Panc1 (cell line): ENCODE results near the gene ZBTB25. TPM values are rescaled to one million over a fixed set of nuclear protein-coding genes. Genes with fewer than 3 reads are reported as not detected.

ENCODE experiments used
- ATAC-seq: fragments of 200-7000 bp; cut with Tn5 transposase; 2 replicates; pipeline ENCODE4 v1.9.1; 2020; ENCODE audit warnings: mild to moderate bottlenecking, moderate library complexity
- BruUV-seq: library from RNA; stranded (reverse); fragments of 400-500 nt; replicated peaks from 2 replicates; lab custom pipeline; 2021; lab: Mats Ljungman, UMichigan
- CTCF ChIA-PET: fragments of 300-600 bp; sonication (Branson Sonifier 250); formaldehyde crosslinking; loops from one replicate; lab custom pipeline; 2022; ENCODE audit warnings: antibody characterized with exemption; lab: Charles Lee
- POLR2A ChIA-PET: fragments of 300-600 bp; sonication (Branson Sonifier 250); formaldehyde crosslinking; loops from one replicate; lab custom pipeline; 2022; ENCODE audit warnings: antibody characterized with exemption; lab: Charles Lee
- DNase-seq: peaks from one replicate; pipeline ENCODE4 v3.0.0-alpha.2; 2010; ENCODE audit warnings: low read depth, low spot score
- H3K27ac ChIP-seq: 2 replicates; pipeline ENCODE4 v1.5.1; 2011; ENCODE audit warnings: mild to moderate bottlenecking, low read length, inconsistent platforms
- H3K27me3 ChIP-seq: fragments of 200-500 bp; sonication (Bioruptor generic); 2 replicates; pipeline ENCODE4 v1.6.0; 2014; ENCODE audit warnings: low read length, inconsistent platforms; ENCODE audit not compliant: control insufficient read depth, insufficient read depth
- H3K36me3 ChIP-seq: fragments of 200-500 bp; sonication (Bioruptor generic); 2 replicates; pipeline ENCODE4 v1.5.1; 2014; ENCODE audit warnings: inconsistent platforms, mild to moderate bottlenecking, low read length, moderate library complexity; ENCODE audit not compliant: control insufficient read depth, insufficient read depth
- H3K4me1 ChIP-seq: 2 replicates; pipeline ENCODE4 v1.5.1; 2011; ENCODE audit warnings: inconsistent platforms, mild to moderate bottlenecking, low read length, moderate library complexity; ENCODE audit not compliant: control insufficient read depth, insufficient read depth
- H3K4me3 ChIP-seq, 2 experiments: 2 replicates each; pipeline ENCODE4 v1.5.1; 2011 to 2012; ENCODE audit warnings: low read depth in 2 of 2, low read length in 2 of 2, mild to moderate bottlenecking in 2 of 2, inconsistent platforms in 1 of 2, moderate library complexity in 1 of 2
- H3K9me3 ChIP-seq: fragments of 200-500 bp; sonication (Bioruptor generic); 2 replicates; pipeline ENCODE4 v1.5.1; 2014; ENCODE audit warnings: low read depth, mild to moderate bottlenecking, inconsistent platforms, low read length, moderate library complexity; ENCODE audit not compliant: control insufficient read depth, insufficient read depth
- POLR2AphosphoS5 ChIP-seq: IDR thresholded peaks from 2 replicates; pipeline ENCODE4 v1.6.1; 2012; ENCODE audit warnings: mild to moderate bottlenecking, low read depth, low read length, moderate library complexity
- SIN3A ChIP-seq: IDR thresholded peaks from 2 replicates; pipeline ENCODE4 v1.6.1; 2012; ENCODE audit warnings: low read depth, mild to moderate bottlenecking, low read length, moderate library complexity, borderline replicate concordance; ENCODE audit not compliant: insufficient read depth
- TCF7L2 ChIP-seq: IDR thresholded peaks from 2 replicates; pipeline ENCODE4 v1.6.1; 2011; ENCODE audit warnings: mild to moderate bottlenecking, low read depth, low read length, inconsistent platforms
- in situ Hi-C: cut with HindIII; loops from 2 replicates; pipeline ENCODE4 v1.10.0; 2016; ENCODE audit warnings: low sequenced_read_pairs, low pct_unique_long_range_greater_than_20kb
- intact Hi-C: fragments of 100-400 bp; cut with micrococcal nuclease; formaldehyde crosslinking; loops from one replicate; pipeline ENCODE4 v1.10.0; 2022; ENCODE audit not compliant: unreplicated experiment
- total RNA-seq: library from RNA; stranded (reverse); gene quantifications from one replicate; pipeline ENCODE4 v1.2.1, GENCODE V29; 2021; ENCODE audit not compliant: unreplicated experiment
- TF ChIP-seq, protein P1 (sequence below): fragments of 450-650 bp; IDR thresholded peaks from 2 replicates; pipeline ENCODE4 v1.5.1; 2017; ENCODE audit warnings: mild to moderate bottlenecking
- TF ChIP-seq, protein P2 (sequence below), 2 experiments: IDR thresholded peaks; 2 replicates each; pipeline ENCODE4 v1.6.1; 2011 to 2012; ENCODE audit warnings: low read depth in 2 of 2, control low read depth in 1 of 2, low read length in 1 of 2, mild to moderate bottlenecking in 1 of 2, moderate library complexity in 1 of 2; ENCODE audit not compliant: insufficient read depth in 1 of 2

The ZBTB25 gene
- total RNA-seq, 1 experiment from 2014 or later, result 9.0 TPM

DNA sequence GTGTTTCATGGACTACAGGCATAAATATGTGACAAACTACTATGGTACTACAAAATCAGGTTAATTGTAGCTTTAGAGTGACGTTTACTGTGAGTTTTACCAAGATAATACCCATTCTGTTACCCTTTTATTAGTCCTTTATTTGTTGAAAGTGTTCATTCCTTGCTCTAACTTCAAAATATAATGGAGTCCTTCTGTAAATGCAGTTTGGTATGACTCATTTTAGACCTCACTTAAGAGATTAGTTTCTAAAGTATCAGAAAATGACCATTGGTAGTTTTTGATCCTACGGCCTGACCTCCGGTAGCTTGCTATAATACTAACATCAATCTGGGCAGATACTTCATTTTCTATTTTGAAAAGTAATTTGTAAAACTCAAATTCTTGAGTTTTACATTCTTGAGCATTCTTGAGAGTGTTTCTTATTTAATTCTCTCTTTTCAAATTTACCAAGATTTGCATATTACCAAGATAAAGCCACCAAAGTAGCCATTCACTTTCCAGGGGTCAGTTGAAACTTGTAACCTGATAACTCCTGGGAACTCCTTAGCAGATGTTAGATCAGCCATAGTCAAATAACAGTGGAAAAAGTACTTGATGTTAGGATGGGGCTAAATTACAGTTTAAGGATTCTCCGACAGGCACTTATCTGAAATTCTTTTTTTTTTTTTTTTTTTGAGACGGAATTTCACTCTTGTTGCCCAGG lies 41.1 kb upstream of the ZBTB25 start:
- CTCF ChIA-PET, result interaction anchor here (0.6 kb wide), 2 partner anchors 29 to 159 kb away, joined by 3 read pairs; no protein-coding TSS in a partner anchor

DNA sequence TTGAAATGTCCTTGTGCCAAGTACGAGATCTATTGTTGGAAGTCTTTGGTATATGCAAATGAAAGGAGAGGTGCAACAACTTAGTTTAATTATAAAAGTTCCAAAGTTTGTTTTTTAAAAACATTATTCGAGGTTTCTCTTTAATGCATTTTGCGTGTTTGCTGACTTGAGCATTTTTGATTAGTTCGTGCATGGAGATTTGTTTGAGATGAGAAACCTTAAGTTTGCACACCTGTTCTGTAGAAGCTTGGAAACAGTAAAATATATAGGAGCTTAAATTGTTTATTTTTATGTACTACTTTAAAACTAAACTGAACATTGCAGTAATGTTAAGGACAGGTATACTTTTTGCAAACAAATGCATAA lies 39.2 kb upstream of the ZBTB25 start:
- Histone ChIP-seq H3K4me1 (no peaks in the 10 kb centered on the region; the same call in 1 of the 2 replicates), H3K9me3 (no peaks in the 10 kb centered on the region), H3K27me3 (no peaks in the 10 kb centered on the region), H3K4me3 (peak overlapping the region; percentile 47 to 60), H3K27ac (peak overlapping the region; percentile 66; the same call in 1 of the 2 replicates), H3K36me3 (no peaks in the 10 kb centered on the region)
- ATAC-seq, result no peak
- intact Hi-C loops (loop anchor here (10.0 kb wide), 1 partner anchor 92 kb away; no protein-coding TSS in a partner anchor), in situ Hi-C loops (no loop called here)
- ChIA-PET POLR2A (interaction anchor here (0.5 kb wide), 1 partner anchor 9 kb away, joined by 3 read pairs; no protein-coding TSS in a partner anchor), CTCF (no interaction called here)
- no TSS peak for BruUV-seq
- TF ChIP-seq, protein P1, sequence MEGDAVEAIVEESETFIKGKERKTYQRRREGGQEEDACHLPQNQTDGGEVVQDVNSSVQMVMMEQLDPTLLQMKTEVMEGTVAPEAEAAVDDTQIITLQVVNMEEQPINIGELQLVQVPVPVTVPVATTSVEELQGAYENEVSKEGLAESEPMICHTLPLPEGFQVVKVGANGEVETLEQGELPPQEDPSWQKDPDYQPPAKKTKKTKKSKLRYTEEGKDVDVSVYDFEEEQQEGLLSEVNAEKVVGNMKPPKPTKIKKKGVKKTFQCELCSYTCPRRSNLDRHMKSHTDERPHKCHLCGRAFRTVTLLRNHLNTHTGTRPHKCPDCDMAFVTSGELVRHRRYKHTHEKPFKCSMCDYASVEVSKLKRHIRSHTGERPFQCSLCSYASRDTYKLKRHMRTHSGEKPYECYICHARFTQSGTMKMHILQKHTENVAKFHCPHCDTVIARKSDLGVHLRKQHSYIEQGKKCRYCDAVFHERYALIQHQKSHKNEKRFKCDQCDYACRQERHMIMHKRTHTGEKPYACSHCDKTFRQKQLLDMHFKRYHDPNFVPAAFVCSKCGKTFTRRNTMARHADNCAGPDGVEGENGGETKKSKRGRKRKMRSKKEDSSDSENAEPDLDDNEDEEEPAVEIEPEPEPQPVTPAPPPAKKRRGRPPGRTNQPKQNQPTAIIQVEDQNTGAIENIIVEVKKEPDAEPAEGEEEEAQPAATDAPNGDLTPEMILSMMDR, result no peak
- TF ChIP-seq POLR2AphosphoS5 (no peak), TCF7L2 (no peak), SIN3A (no peak)
- TF ChIP-seq, protein P2, sequence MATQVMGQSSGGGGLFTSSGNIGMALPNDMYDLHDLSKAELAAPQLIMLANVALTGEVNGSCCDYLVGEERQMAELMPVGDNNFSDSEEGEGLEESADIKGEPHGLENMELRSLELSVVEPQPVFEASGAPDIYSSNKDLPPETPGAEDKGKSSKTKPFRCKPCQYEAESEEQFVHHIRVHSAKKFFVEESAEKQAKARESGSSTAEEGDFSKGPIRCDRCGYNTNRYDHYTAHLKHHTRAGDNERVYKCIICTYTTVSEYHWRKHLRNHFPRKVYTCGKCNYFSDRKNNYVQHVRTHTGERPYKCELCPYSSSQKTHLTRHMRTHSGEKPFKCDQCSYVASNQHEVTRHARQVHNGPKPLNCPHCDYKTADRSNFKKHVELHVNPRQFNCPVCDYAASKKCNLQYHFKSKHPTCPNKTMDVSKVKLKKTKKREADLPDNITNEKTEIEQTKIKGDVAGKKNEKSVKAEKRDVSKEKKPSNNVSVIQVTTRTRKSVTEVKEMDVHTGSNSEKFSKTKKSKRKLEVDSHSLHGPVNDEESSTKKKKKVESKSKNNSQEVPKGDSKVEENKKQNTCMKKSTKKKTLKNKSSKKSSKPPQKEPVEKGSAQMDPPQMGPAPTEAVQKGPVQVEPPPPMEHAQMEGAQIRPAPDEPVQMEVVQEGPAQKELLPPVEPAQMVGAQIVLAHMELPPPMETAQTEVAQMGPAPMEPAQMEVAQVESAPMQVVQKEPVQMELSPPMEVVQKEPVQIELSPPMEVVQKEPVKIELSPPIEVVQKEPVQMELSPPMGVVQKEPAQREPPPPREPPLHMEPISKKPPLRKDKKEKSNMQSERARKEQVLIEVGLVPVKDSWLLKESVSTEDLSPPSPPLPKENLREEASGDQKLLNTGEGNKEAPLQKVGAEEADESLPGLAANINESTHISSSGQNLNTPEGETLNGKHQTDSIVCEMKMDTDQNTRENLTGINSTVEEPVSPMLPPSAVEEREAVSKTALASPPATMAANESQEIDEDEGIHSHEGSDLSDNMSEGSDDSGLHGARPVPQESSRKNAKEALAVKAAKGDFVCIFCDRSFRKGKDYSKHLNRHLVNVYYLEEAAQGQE (IDR thresholded peaks at IDR 0.05; ENCODE audit: insufficient read depth in 1 of 2, low read depth in 2 of 2, low read length in 1 of 2), result no peak
- DNase-seq, result no peak

More for the DNA sequence above, 41.1 kb upstream of the ZBTB25 start:
- DNase-seq (no peak), ATAC-seq (no peak)
- POLR2A ChIA-PET, result interaction anchor here (0.6 kb wide), 2 partner anchors 48 to 60 kb away, joined by 3 to 4 read pairs; no protein-coding TSS in a partner anchor
- Histone ChIP-seq H3K9me3 (no peaks in the 10 kb centered on the region), H3K4me3 (no peak overlapping the region), H3K36me3 (no peaks in the 10 kb centered on the region), H3K27me3 (no peaks in the 10 kb centered on the region), H3K4me1 (no peaks in the 10 kb centered on the region; the same call in 1 of the 2 replicates), H3K27ac (no peak overlapping the region)
- intact Hi-C loops, result loop anchor here (10.0 kb wide), 1 partner anchor 90 kb away; no protein-coding TSS in a partner anchor
- in situ Hi-C loops, result no loop called here
- TF ChIP-seq, protein P2 (IDR thresholded peaks at IDR 0.05; ENCODE audit: insufficient read depth in 1 of 2, low read depth in 2 of 2, low read length in 1 of 2), result no peak
- TF ChIP-seq SIN3A (no peak), POLR2AphosphoS5 (no peak), TCF7L2 (no peak)
- TF ChIP-seq, protein P1, result no peak
- BruUV-seq, result no TSS peak
